RWPE2 (cell line): ENCODE data around the gene LRRC63.

ENCODE experiments used
- ATAC-seq: fragments of 200-7000 bp; cut with Tn5 transposase; 3 replicates; pipeline ENCODE4 v1.9.1; 2021; ENCODE audit warnings: low read depth
- DNase-seq: peaks from one replicate; pipeline ENCODE4 v3.0.0-alpha.2; 2020; ENCODE audit warnings: low spot score
- H3K27ac ChIP-seq: fragments of 450-650 bp; 2 replicates; pipeline ENCODE4 v1.5.1; 2017; ENCODE audit warnings: mild to moderate bottlenecking; ENCODE audit not compliant: poor library complexity, severe bottlenecking
- H3K27me3 ChIP-seq: fragments of 250-450 bp; sonication (Bioruptor Pico); 2 replicates; pipeline ENCODE4 v1.5.1; 2021; ENCODE audit warnings: mild to moderate bottlenecking, moderate library complexity; ENCODE audit not compliant: insufficient read depth, poor library complexity, severe bottlenecking
- H3K36me3 ChIP-seq: fragments of 250-450 bp; sonication (Bioruptor Pico); 2 replicates; pipeline ENCODE4 v1.5.1; 2020; ENCODE audit warnings: low read depth, mild to moderate bottlenecking, moderate library complexity
- H3K4me1 ChIP-seq: fragments of 250-450 bp; sonication (Bioruptor Pico); 2 replicates; pipeline ENCODE4 v1.5.1; 2021; ENCODE audit warnings: mild to moderate bottlenecking, moderate library complexity; ENCODE audit not compliant: insufficient read depth, poor library complexity, severe bottlenecking
- H3K4me3 ChIP-seq: fragments of 250-450 bp; sonication (Bioruptor Pico); 2 replicates; pipeline ENCODE4 v1.5.1; 2021; ENCODE audit warnings: mild to moderate bottlenecking, moderate library complexity; ENCODE audit not compliant: severe bottlenecking
- H3K9me3 ChIP-seq: fragments of 250-450 bp; sonication (Bioruptor Pico); 2 replicates; pipeline ENCODE4 v1.5.1; 2021; ENCODE audit warnings: mild to moderate bottlenecking, moderate library complexity; ENCODE audit not compliant: severe bottlenecking
- TF ChIP-seq, protein P1 (sequence below): fragments of 450-650 bp; IDR thresholded peaks from one replicate; pipeline ENCODE4 v1.5.1; 2017; ENCODE audit warnings: mild to moderate bottlenecking, moderate library complexity; ENCODE audit not compliant: poor library complexity, severe bottlenecking

The LRRC63 gene

DNA sequence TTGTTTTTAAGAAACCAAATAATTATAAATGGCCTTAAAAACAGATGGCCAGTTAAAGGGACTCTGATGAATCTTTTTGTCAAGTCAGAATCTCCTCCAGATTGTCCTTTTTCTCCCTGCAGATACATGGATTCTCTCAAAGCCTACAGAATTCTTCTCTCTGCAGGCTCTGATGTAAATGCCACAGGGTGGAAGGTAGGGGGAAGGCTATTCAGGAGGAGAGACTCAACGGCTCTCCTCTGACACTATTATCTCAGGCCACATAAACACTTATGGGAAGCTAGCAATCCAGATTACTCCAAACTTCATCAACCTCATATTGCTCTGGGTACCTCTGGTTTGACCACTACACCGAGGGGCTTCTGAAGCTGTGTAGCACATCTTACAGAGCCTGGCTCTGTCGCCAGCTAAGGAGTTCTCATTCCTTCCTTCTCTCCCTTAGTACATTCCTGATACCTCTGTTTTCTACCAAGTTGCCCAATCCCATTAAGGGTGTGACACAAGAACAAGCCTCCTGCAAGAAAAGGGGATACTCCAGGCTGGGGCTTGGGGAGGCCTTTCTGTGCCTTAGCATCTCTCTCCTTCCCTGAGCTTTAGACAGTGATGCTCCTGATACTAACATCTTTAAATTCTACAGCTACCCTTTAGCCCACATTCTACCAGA is 44.6 kb upstream of the LRRC63 start:
- DNase-seq (no peak), ATAC-seq (no peak)
- TF ChIP-seq, protein P1, sequence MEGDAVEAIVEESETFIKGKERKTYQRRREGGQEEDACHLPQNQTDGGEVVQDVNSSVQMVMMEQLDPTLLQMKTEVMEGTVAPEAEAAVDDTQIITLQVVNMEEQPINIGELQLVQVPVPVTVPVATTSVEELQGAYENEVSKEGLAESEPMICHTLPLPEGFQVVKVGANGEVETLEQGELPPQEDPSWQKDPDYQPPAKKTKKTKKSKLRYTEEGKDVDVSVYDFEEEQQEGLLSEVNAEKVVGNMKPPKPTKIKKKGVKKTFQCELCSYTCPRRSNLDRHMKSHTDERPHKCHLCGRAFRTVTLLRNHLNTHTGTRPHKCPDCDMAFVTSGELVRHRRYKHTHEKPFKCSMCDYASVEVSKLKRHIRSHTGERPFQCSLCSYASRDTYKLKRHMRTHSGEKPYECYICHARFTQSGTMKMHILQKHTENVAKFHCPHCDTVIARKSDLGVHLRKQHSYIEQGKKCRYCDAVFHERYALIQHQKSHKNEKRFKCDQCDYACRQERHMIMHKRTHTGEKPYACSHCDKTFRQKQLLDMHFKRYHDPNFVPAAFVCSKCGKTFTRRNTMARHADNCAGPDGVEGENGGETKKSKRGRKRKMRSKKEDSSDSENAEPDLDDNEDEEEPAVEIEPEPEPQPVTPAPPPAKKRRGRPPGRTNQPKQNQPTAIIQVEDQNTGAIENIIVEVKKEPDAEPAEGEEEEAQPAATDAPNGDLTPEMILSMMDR = no peak
- Histone ChIP-seq H3K27me3 (no peaks in the 10 kb centered on the region), H3K9me3 (no peaks in the 10 kb centered on the region), H3K36me3 (no peaks in the 10 kb centered on the region), H3K27ac (no peak overlapping the region), H3K4me1 (no peaks in the 10 kb centered on the region), H3K4me3 (no peak overlapping the region)

DNA sequence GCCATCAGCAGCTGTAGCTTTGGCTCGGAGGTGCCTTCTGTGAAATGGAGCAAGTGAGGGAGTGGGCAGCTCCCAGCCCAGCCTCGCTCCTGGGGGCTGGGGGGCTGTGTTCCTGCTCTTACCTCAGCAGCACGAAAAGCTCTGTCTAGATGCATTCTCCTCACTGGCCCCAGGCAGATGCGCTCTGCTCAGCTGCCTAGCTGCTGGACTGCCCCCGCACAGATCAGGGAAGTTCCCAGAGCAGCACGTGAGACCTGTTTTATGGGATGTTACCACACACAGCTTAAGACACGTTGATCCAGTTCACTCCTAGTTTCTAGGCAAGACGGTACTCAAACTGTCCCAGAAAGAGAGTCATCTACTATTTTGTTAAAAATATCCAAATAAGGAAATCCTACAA is 43.4 kb upstream of the LRRC63 start:
- H3K4me1 ChIP-seq = no peaks in the 10 kb centered on the region
- no peak overlapping the region for H3K4me3 ChIP-seq
- ATAC-seq (peak; percentile 60), DNase-seq (no peak)
- no peak overlapping the region for H3K27ac ChIP-seq
- TF ChIP-seq, protein P1 = no peak
- no peaks in the 10 kb centered on the region for H3K27me3 ChIP-seq
- no peaks in the 10 kb centered on the region for H3K9me3 ChIP-seq
- H3K36me3 ChIP-seq = no peaks in the 10 kb centered on the region

DNA sequence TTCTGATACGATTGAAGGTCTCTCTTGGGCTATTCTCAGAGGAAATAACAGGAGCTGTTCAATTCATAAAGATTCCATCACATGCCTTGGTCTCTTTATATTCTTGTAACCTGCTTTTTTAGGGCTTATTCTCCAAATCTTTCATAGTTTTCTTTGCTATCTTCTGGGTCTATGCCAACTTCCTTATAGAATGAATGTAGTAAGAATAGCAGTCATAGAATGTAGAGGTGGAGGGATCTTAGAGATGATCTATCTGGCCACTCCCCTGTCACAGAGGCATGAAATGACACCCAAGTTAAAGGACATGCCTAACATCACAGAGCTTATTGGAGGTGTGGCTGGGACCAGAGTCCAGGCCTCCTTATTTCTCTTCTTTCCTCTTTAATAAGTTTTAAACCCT is 42.9 kb upstream of the LRRC63 start:
- TF ChIP-seq, protein P1 = no peak
- no peak for ATAC-seq
- no peaks in the 10 kb centered on the region for H3K4me1 ChIP-seq
- no peaks in the 10 kb centered on the region for H3K36me3 ChIP-seq
- H3K27ac ChIP-seq = no peak overlapping the region
- H3K27me3 ChIP-seq = no peaks in the 10 kb centered on the region
- no peak overlapping the region for H3K4me3 ChIP-seq
- no peak for DNase-seq
- no peaks in the 10 kb centered on the region for H3K9me3 ChIP-seq

DNA sequence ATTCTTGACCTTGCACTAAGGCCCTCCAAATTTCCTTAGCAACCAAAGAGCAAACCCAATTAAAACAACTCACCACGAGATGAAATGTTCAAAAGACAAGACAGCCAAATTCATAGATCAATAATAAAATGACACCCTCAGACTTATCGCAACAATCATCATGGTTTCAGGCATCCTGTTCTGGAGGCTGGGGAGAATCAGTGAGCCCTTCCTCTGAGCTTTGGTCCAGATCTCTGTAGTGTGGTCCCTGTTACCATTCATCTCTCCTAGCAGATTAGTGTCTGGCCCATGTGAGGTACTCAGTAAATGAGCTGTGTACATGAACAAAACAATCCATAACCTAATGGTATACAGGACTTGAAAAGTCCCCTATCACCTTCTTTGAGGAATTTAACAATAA is 42.0 kb upstream of the LRRC63 start:
- no peaks in the 10 kb centered on the region for H3K36me3 ChIP-seq

DNA sequence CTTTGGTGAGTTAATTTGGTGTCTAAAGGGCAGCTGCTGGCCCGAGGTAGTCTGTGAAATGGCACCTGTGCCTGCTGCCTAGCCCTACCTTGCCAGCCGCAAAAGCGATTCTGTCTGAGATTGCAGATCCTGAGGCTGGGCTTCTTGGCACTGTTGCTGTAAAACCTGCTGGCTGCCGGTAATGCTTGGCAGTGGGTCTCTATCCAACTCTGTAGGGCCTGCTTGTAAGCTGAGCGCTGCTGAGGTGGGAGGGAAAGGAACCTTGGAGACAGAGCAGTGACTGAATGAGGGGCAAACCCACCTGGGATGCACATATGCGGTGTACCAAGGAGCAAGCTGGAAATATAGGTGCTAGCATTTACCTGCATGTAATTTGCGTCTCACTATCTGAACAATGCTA is 41.5 kb upstream of the LRRC63 start:
- DNase-seq = no peak
- TF ChIP-seq, protein P1 = no peak
- H3K36me3 ChIP-seq = no peaks in the 10 kb centered on the region
- no peaks in the 10 kb centered on the region for H3K27me3 ChIP-seq
- no peak overlapping the region for H3K4me3 ChIP-seq
- H3K27ac ChIP-seq = no peak overlapping the region
- ATAC-seq = no peak
- no peaks in the 10 kb centered on the region for H3K9me3 ChIP-seq
- no peaks in the 10 kb centered on the region for H3K4me1 ChIP-seq

More for the DNA sequence above, 42.0 kb upstream of the LRRC63 start:
- Histone ChIP-seq H3K27ac (no peak overlapping the region), H3K27me3 (no peaks in the 10 kb centered on the region), H3K9me3 (no peaks in the 10 kb centered on the region), H3K4me1 (no peaks in the 10 kb centered on the region), H3K4me3 (no peak overlapping the region)
- DNase-seq (no peak), ATAC-seq (no peak)
- TF ChIP-seq, protein P1 = no peak
